ENCODE data around the gene CST8.

Gene CST8

DNA sequence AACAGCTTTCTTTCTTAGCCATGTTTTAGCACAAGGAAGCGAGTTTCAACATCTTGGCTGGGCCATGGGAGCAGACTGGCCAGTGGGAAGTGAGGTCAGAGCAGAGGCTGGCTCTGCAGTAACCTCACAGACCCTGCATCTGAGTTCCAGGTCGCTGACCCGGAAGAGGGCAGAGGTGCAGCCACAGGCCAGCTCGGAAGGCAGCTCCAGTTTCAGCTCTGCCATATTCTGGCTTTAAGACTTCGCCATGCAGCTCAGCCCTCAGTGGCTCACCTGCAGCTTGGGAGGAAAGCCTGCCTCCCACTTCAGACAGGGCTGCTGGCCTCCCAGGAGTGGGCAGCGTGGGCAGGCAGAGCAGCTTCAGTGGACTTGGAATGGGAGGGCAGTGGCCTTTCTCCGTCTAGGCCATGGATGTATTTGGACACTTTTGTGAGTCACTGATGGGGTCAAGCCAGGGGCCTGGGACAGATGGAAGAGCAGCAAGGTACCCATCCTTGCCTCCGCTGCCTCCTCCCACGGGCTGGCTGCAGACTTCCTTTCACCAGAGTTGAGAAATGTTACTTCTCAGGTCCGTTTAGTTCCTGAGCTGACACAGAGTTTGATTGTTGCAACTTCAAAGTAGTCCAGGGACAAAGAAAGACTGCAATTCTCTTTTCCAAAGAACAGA lies 18.5 kb downstream of the CST8 start:
- Histone ChIP-seq H3K36me3 (replicated peaks in 1 of 2; ENCODE audit: control insufficient read depth in 2 of 2, insufficient read depth in 2 of 2, low read length in 2 of 2) (no peaks in the 10 kb centered on the region), H3K27ac (replicated peaks; ENCODE audit: low read length) (peak overlapping the region; percentile 9), H3K4me3 (ENCODE audit: low read length in 2 of 2) (no peak overlapping the region), H2BK15ac (ENCODE audit: low read length) (peak overlapping the region; percentile 59), H3K18ac (ENCODE audit: low read length) (peak overlapping the region; percentile 90), H3K79me1 (ENCODE audit: low read depth, low read length) (no peaks in the 10 kb centered on the region), H2AK5ac (ENCODE audit: low read depth, low read length) (peak overlapping the region; percentile 91), H3K4me1 (ENCODE audit: control insufficient read depth in 2 of 2, insufficient read depth in 1 of 2, low read depth in 1 of 2, low read length in 2 of 2) (peaks cover 17 to 19% of the 10 kb centered on the region in 2 donors), H3K9ac (ENCODE audit: low read depth, low read length, poor library complexity) (peak overlapping the region; percentile 66), H3K23ac (ENCODE audit: low read depth, low read length, poor library complexity) (peak overlapping the region; percentile 48), H3K4ac (ENCODE audit: low read length) (no peak overlapping the region), H2AFZ (ENCODE audit: low read length) (peak overlapping the region; percentile 75), H2BK12ac (ENCODE audit: low read length) (no peak overlapping the region), H2BK5ac (ENCODE audit: low read length) (no peak overlapping the region), H4K91ac (ENCODE audit: low read depth, low read length, poor library complexity) (peak overlapping the region; percentile 57), H4K8ac (ENCODE audit: low read depth, low read length) (peak overlapping the region; percentile 20), H3K14ac (ENCODE audit: low read length) (peak overlapping the region; percentile 22), H3K9me3 (replicated peaks in 1 of 2; ENCODE audit: control insufficient read depth in 2 of 2, insufficient read depth in 1 of 2, low read depth in 1 of 2, low read length in 2 of 2) (no peaks in the 10 kb centered on the region), H3K4me2 (ENCODE audit: insufficient read depth, low read length, poor library complexity, severe bottlenecking) (no peak overlapping the region), H2BK120ac (ENCODE audit: low read depth, low read length) (peak overlapping the region; percentile 13), H3K27me3 (ENCODE audit: control insufficient read depth in 3 of 3, insufficient read depth in 3 of 3, low read depth in 1 of 3, low read length in 3 of 3) (peaks cover 0 to 23% (median 0%) of the 10 kb centered on the region in 3 experiments)
- no CpG with 5 or more reads among the region's 10 CpGs for WGBS, 2 donors (ENCODE audit: extremely low coverage in 2 of 2, insufficient read length in 2 of 2, insufficient replicate concordance in 1 of 2)
- DNase-seq (ENCODE audit: low spot score) = no peak

DNA sequence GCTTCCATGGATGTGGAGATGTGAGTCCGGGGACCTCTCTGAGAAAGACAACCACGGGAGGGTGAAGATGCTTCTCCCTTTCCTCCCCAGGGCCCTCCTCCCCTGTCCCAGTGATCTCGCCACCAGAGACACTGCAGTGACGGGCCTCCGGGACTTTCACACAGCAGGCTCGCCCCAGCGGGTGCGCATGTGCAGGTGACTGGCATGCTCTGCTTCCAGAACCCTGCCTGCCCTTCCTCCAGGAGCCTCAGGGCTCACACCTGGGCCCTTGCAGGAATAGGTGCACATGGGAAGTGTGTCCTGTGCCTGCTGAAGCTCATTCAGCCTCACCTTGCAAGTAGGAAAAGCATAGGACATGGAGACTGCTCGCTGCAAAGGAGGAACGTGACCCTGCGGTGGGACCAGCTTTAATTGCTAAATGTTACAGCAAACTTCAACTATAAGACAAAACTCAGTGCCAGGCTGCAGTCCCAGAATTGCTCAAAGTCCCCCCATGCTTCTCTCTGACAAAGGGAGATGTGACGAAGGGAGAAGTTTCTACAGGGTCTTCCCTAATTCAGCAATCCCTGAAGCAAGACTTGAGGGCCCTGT lies 19.2 kb downstream of the CST8 start:
- Histone ChIP-seq H3K4me2 (ENCODE audit: insufficient read depth, low read length, poor library complexity, severe bottlenecking) (no peak overlapping the region), H3K27ac (replicated peaks; ENCODE audit: low read length) (no peak overlapping the region), H3K4ac (ENCODE audit: low read length) (no peak overlapping the region), H2BK15ac (ENCODE audit: low read length) (peak overlapping the region; percentile 39), H3K4me3 (ENCODE audit: low read length in 2 of 2) (no peak overlapping the region), H3K27me3 (ENCODE audit: control insufficient read depth in 3 of 3, insufficient read depth in 3 of 3, low read depth in 1 of 3, low read length in 3 of 3) (peaks cover 0 to 23% (median 0%) of the 10 kb centered on the region in 3 experiments), H3K14ac (ENCODE audit: low read length) (peak overlapping the region; percentile 60), H2AFZ (ENCODE audit: low read length) (peak overlapping the region; percentile 75), H3K23ac (ENCODE audit: low read depth, low read length, poor library complexity) (no peak overlapping the region), H4K91ac (ENCODE audit: low read depth, low read length, poor library complexity) (no peak overlapping the region), H3K18ac (ENCODE audit: low read length) (peak overlapping the region; percentile 87), H3K36me3 (replicated peaks in 1 of 2; ENCODE audit: control insufficient read depth in 2 of 2, insufficient read depth in 2 of 2, low read length in 2 of 2) (no peaks in the 10 kb centered on the region), H2BK120ac (ENCODE audit: low read depth, low read length) (no peak overlapping the region), H3K9me3 (replicated peaks in 1 of 2; ENCODE audit: control insufficient read depth in 2 of 2, insufficient read depth in 1 of 2, low read depth in 1 of 2, low read length in 2 of 2) (no peaks in the 10 kb centered on the region), H3K9ac (ENCODE audit: low read depth, low read length, poor library complexity) (no peak overlapping the region), H2BK12ac (ENCODE audit: low read length) (peak overlapping the region; percentile 88), H4K8ac (ENCODE audit: low read depth, low read length) (no peak overlapping the region), H2BK5ac (ENCODE audit: low read length) (no peak overlapping the region), H2AK5ac (ENCODE audit: low read depth, low read length) (peak overlapping the region; percentile 50), H3K4me1 (ENCODE audit: control insufficient read depth in 2 of 2, insufficient read depth in 1 of 2, low read depth in 1 of 2, low read length in 2 of 2) (peaks cover 17 to 19% of the 10 kb centered on the region in 2 donors), H3K79me1 (ENCODE audit: low read depth, low read length) (no peaks in the 10 kb centered on the region)
- no CpG with 5 or more reads among the region's 12 CpGs for WGBS, 2 donors (ENCODE audit: extremely low coverage in 2 of 2, insufficient read length in 2 of 2, insufficient replicate concordance in 1 of 2)
- DNase-seq (ENCODE audit: low spot score) = no peak

DNA sequence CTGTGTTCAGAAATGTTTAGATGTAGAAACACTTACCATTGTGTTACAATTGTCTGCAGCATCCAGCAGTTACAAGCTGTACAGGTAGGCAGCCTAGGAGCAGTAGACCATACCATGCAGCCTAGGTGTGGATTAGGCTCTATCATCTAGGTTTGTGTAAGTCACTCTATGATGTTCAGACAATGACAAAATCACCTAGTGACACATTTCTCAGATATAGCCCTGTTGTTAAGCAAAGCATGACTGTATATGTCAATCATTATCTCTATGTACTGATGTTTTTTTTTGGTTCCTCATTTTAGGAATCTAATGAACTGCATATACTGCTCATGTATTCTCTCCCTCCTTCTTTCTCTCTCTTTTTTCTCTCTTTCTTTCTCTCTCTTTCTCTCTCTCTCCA lies 22.2 kb downstream of the CST8 start:
- Histone ChIP-seq H3K27me3 (ENCODE audit: control insufficient read depth in 3 of 3, insufficient read depth in 3 of 3, low read depth in 1 of 3, low read length in 3 of 3) (peaks cover 0 to 20% (median 0%) of the 10 kb centered on the region in 3 experiments), H2AFZ (ENCODE audit: low read length) (no peak overlapping the region), H3K18ac (ENCODE audit: low read length) (no peak overlapping the region), H4K8ac (ENCODE audit: low read depth, low read length) (no peak overlapping the region), H3K4ac (ENCODE audit: low read length) (no peak overlapping the region), H3K4me1 (ENCODE audit: control insufficient read depth in 2 of 2, insufficient read depth in 1 of 2, low read depth in 1 of 2, low read length in 2 of 2) (peaks cover 14 to 17% of the 10 kb centered on the region in 2 donors), H2BK120ac (ENCODE audit: low read depth, low read length) (no peak overlapping the region), H3K9me3 (replicated peaks in 1 of 2; ENCODE audit: control insufficient read depth in 2 of 2, insufficient read depth in 1 of 2, low read depth in 1 of 2, low read length in 2 of 2) (no peaks in the 10 kb centered on the region), H2BK5ac (ENCODE audit: low read length) (no peak overlapping the region), H3K4me2 (ENCODE audit: insufficient read depth, low read length, poor library complexity, severe bottlenecking) (no peak overlapping the region), H3K79me1 (ENCODE audit: low read depth, low read length) (no peaks in the 10 kb centered on the region), H3K4me3 (ENCODE audit: low read length in 2 of 2) (no peak overlapping the region), H4K91ac (ENCODE audit: low read depth, low read length, poor library complexity) (no peak overlapping the region), H3K36me3 (replicated peaks in 1 of 2; ENCODE audit: control insufficient read depth in 2 of 2, insufficient read depth in 2 of 2, low read length in 2 of 2) (no peaks in the 10 kb centered on the region), H3K27ac (replicated peaks; ENCODE audit: low read length) (no peak overlapping the region), H3K23ac (ENCODE audit: low read depth, low read length, poor library complexity) (no peak overlapping the region), H3K14ac (ENCODE audit: low read length) (no peak overlapping the region), H2AK5ac (ENCODE audit: low read depth, low read length) (no peak overlapping the region), H3K9ac (ENCODE audit: low read depth, low read length, poor library complexity) (no peak overlapping the region), H2BK12ac (ENCODE audit: low read length) (no peak overlapping the region), H2BK15ac (ENCODE audit: low read length) (no peak overlapping the region)
- no peak for DNase-seq (ENCODE audit: low spot score)

GRCh38 chr20:23514848-23515247 lies 23.9 kb downstream of the CST8 start:
- Histone ChIP-seq H3K4me3 (ENCODE audit: low read length in 2 of 2) (no peak overlapping the region), H3K79me1 (ENCODE audit: low read depth, low read length) (no peaks in the 10 kb centered on the region), H2BK120ac (ENCODE audit: low read depth, low read length) (no peak overlapping the region)

More at GRCh38 chr20:23514848-23515247, 23.9 kb downstream of the CST8 start:
- H3K23ac ChIP-seq (ENCODE audit: low read depth, low read length, poor library complexity) = no peak overlapping the region
- H2BK12ac ChIP-seq (ENCODE audit: low read length) = no peak overlapping the region
- no peak overlapping the region for H2BK15ac ChIP-seq (ENCODE audit: low read length)
- peaks cover 0 to 4% of the 10 kb centered on the region in 2 donors for H3K4me1 ChIP-seq (ENCODE audit: control insufficient read depth in 2 of 2, insufficient read depth in 1 of 2, low read depth in 1 of 2, low read length in 2 of 2)
- DNase-seq (ENCODE audit: low spot score) = no peak
- no peak overlapping the region for H2AFZ ChIP-seq (ENCODE audit: low read length)
- H3K14ac ChIP-seq (ENCODE audit: low read length) = no peak overlapping the region
- H3K4ac ChIP-seq (ENCODE audit: low read length) = no peak overlapping the region
- no peak overlapping the region for H3K18ac ChIP-seq (ENCODE audit: low read length)
- no peak overlapping the region for H2BK5ac ChIP-seq (ENCODE audit: low read length)
- no peak overlapping the region for H3K9ac ChIP-seq (ENCODE audit: low read depth, low read length, poor library complexity)
- no peak overlapping the region for H3K4me2 ChIP-seq (ENCODE audit: insufficient read depth, low read length, poor library complexity, severe bottlenecking)
- H3K36me3 ChIP-seq (replicated peaks in 1 of 2; ENCODE audit: control insufficient read depth in 2 of 2, insufficient read depth in 2 of 2, low read length in 2 of 2) = no peaks in the 10 kb centered on the region
- H2AK5ac ChIP-seq (ENCODE audit: low read depth, low read length) = no peak overlapping the region
- no peak overlapping the region for H3K27ac ChIP-seq (replicated peaks; ENCODE audit: low read length)
- H3K9me3 ChIP-seq (replicated peaks in 1 of 2; ENCODE audit: control insufficient read depth in 2 of 2, insufficient read depth in 1 of 2, low read depth in 1 of 2, low read length in 2 of 2) = no peaks in the 10 kb centered on the region
- H4K8ac ChIP-seq (ENCODE audit: low read depth, low read length) = no peak overlapping the region
- WGBS, 2 donors (ENCODE audit: extremely low coverage in 2 of 2, insufficient read length in 2 of 2, insufficient replicate concordance in 1 of 2) = no CpG with 5 or more reads among the region's 1 CpG
- H4K91ac ChIP-seq (ENCODE audit: low read depth, low read length, poor library complexity) = no peak overlapping the region
- peaks cover 0 to 20% (median 0%) of the 10 kb centered on the region in 3 experiments for H3K27me3 ChIP-seq (ENCODE audit: control insufficient read depth in 3 of 3, insufficient read depth in 3 of 3, low read depth in 1 of 3, low read length in 3 of 3)

Measured in neuronal stem cell (in vitro differentiated cells).